CD14-positive monocyte (primary cell): Measurements from ENCODE around the gene IL17RA. TPM values are rescaled to one million over a fixed set of nuclear protein-coding genes. Genes with fewer than 3 reads are reported as not detected.

ENCODE experiments used
- DNase-seq, 3 donors: peaks; one replicate each; pipeline ENCODE4 v3.0.0-alpha.2; 2011 to 2022
- H2AFZ ChIP-seq: 2 replicates; pipeline ENCODE4 v1.6.0; 2012; ENCODE audit warnings: mild to moderate bottlenecking, low read depth, low read length, inconsistent platforms; ENCODE audit not compliant: insufficient read depth, poor library complexity, severe bottlenecking
- H3K27ac ChIP-seq, 2 donors: 1 replicate in 1 of 2; 2 replicates in 1 of 2; pipeline ENCODE4 v1.5.1; 2012 to 2013; ENCODE audit warnings: low read length in 2 of 2, control low read depth in 1 of 2, inconsistent platforms in 1 of 2, low read depth in 1 of 2, mild to moderate bottlenecking in 1 of 2
- H3K27me3 ChIP-seq, 2 donors: one replicate each; pipeline versions ENCODE4 v1.6.0 to v1.6.1; 2011 to 2013; ENCODE audit warnings: low read length in 2 of 2; ENCODE audit not compliant: control insufficient read depth in 2 of 2, insufficient read depth in 2 of 2
- H3K36me3 ChIP-seq, 2 donors: replicated peaks in 1 of 2; 1 replicate in 1 of 2; 2 replicates in 1 of 2; pipeline versions ENCODE4 v1.5.1 to v1.6.1; 2012 to 2013; ENCODE audit warnings: low read length in 2 of 2, control low read depth in 1 of 2, inconsistent platforms in 1 of 2, mild to moderate bottlenecking in 1 of 2; ENCODE audit not compliant: insufficient read depth in 2 of 2, control insufficient read depth in 1 of 2
- H3K4me1 ChIP-seq, 2 donors: 1 replicate in 1 of 2; 2 replicates in 1 of 2; pipeline versions ENCODE4 v1.5.1 to v1.6.1; 2012 to 2013; ENCODE audit warnings: low read length in 2 of 2, control low read depth in 1 of 2, inconsistent platforms in 1 of 2, mild to moderate bottlenecking in 1 of 2, moderate library complexity in 1 of 2; ENCODE audit not compliant: insufficient read depth in 2 of 2, control insufficient read depth in 1 of 2
- H3K4me2 ChIP-seq: replicated peaks from 2 replicates; pipeline ENCODE3; 2012; ENCODE audit warnings: low read length, moderate library complexity, mild to moderate bottlenecking; ENCODE audit not compliant: poor library complexity, severe bottlenecking; ENCODE audit errors: extremely low read depth
- H3K4me3 ChIP-seq, 3 experiments: fragments of 200-600 bp in 1 of 3; sonication (generic) in 1 of 3; replicated peaks in 1 of 3; 1 replicate in 2 of 3; 2 replicates in 1 of 3; pipeline ENCODE4 v1.5.1; 2011 to 2013; ENCODE audit warnings: low read length in 3 of 3, mild to moderate bottlenecking in 3 of 3, control low read depth in 2 of 3, low read depth in 2 of 3, inconsistent platforms in 1 of 3, moderate library complexity in 1 of 3
- H3K79me2 ChIP-seq: 2 replicates; pipeline ENCODE4 v1.6.0; 2012; ENCODE audit warnings: mild to moderate bottlenecking, control low read depth, inconsistent platforms, low read length, moderate library complexity; ENCODE audit not compliant: insufficient read depth
- H3K9ac ChIP-seq: 2 replicates; pipeline ENCODE4 v1.6.0; 2017; ENCODE audit warnings: low read length, mild to moderate bottlenecking; ENCODE audit not compliant: insufficient read depth, poor library complexity, severe bottlenecking
- H3K9me3 ChIP-seq, 2 donors: replicated peaks in 1 of 2; 1 replicate in 1 of 2; 2 replicates in 1 of 2; pipeline versions ENCODE4 v1.5.1 to v1.6.1; 2012 to 2013; ENCODE audit warnings: low read length in 2 of 2, control low read depth in 1 of 2; ENCODE audit not compliant: control insufficient read depth in 1 of 2, insufficient read depth in 1 of 2
- H4K20me1 ChIP-seq: 2 replicates; pipeline ENCODE4 v1.6.0; 2012; ENCODE audit warnings: mild to moderate bottlenecking, low read length, control low read depth, moderate library complexity; ENCODE audit not compliant: insufficient read depth
- H3K27ac Mint-ChIP-seq, 7 donors: one replicate each; pipeline ENCODE4 v1.8.0; 2020; ENCODE audit warnings: mild to moderate bottlenecking in 7 of 7, mixed read lengths in 7 of 7, moderate library complexity in 6 of 7, inconsistent platforms in 2 of 7
- H3K27me3 Mint-ChIP-seq, 3 donors: one replicate each; pipeline ENCODE4 v1.8.0; 2021 to 2022; ENCODE audit warnings: low read depth in 3 of 3, mild to moderate bottlenecking in 3 of 3, mixed read lengths in 3 of 3, moderate library complexity in 3 of 3, inconsistent platforms in 1 of 3
- H3K36me3 Mint-ChIP-seq, 2 donors: one replicate each; pipeline ENCODE4 v1.8.0; 2020; ENCODE audit warnings: mixed read lengths in 2 of 2, inconsistent platforms in 1 of 2, mild to moderate bottlenecking in 1 of 2
- H3K4me1 Mint-ChIP-seq: one replicate; pipeline ENCODE4 v1.8.0; 2020; ENCODE audit warnings: mild to moderate bottlenecking, mixed read lengths
- H3K4me3 Mint-ChIP-seq, 2 donors: one replicate each; pipeline ENCODE4 v1.8.0; 2020; ENCODE audit warnings: mild to moderate bottlenecking in 2 of 2, mixed read lengths in 2 of 2, moderate library complexity in 1 of 2
- H3K9me3 Mint-ChIP-seq, 7 donors: one replicate each; pipeline ENCODE4 v1.8.0; 2020 to 2022; ENCODE audit warnings: mixed read lengths in 7 of 7, mild to moderate bottlenecking in 6 of 7, moderate library complexity in 6 of 7, inconsistent platforms in 2 of 7
- WGBS: methylation state at CpG from one replicate; pipeline ENCODE4 v1.1.5; 2013; ENCODE audit warnings: missing lambda C conversion rate; ENCODE audit not compliant: insufficient coverage; 5-methylcytosine and 5-hydroxymethylcytosine counted together
- intact Hi-C, 2 donors: fragments of 100-400 bp; cut with micrococcal nuclease; formaldehyde crosslinking; loops; one replicate each; pipeline versions ENCODE4 v1.15.0 to v1.15.1; 2023
- polyA plus RNA-seq, 3 donors: library from polyadenylated mRNA; depleted of rRNA in 1 of 3; unstranded in 2 of 3; stranded (reverse) in 1 of 3; fragments of 300-500 nt in 2 of 3; fragments of >200 nt in 1 of 3; fragmentation: Illumina TruSeq in 2 of 3; gene quantifications; 1 replicate in 2 of 3; 2 replicates in 1 of 3; pipeline ENCODE4 v1.2.3, GENCODE V29; 2012 to 2021
- TF ChIP-seq, protein P1 (sequence below): fragments of 200-600 bp; IDR thresholded peaks from one replicate; pipeline ENCODE4 v1.8.0; 2022; ENCODE audit warnings: antibody characterized with exemption, mild to moderate bottlenecking

Gene IL17RA
- polyA plus RNA-seq, 3 donors, result 68.3 to 118 (median 96.7) TPM

DNA sequence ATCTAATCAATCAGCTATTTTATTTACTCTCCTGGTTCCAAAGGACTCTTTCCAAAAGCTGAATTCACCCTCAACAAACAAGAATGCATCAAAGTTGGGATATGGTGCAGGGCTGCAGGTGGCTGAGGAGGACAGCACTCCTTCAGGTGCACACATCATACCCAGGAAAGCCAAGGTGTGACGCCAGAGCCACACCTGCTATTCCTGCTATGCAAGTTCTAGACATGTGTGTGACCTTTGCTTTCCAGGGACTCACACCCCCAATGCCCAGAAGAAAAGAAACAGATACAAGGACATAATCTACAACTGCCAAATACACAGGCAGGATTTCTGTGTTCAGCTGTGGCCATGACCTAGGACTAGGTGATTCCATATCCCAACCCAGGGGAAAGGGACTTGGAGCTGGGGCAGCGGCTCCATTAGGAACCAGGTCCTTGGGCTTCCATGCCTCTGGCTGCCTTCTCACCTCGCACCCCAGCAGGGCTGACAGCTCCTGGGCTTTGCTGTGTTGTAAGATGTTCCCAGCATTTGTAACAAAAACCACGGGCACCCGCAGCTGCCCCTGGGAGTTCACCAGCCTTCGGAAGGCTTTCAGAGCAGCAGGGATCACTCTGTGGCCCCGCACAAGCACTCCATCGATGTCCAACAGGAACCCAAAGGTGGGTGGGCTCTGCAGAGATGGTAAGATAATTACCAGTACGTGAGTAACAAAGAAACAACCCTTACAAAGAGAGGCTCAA, 64.4 kb downstream of the IL17RA start:
- peaks cover 32% of the 10 kb centered on the region for H3K4me1 Mint-ChIP-seq
- Histone ChIP-seq H3K4me3 (no peak overlapping the region), H3K27me3 (no peaks in the 10 kb centered on the region), H2AFZ (no peak overlapping the region), H3K9ac (no peak overlapping the region), H3K27ac (peak overlapping the region in 1 of 2 donors; percentile 38), H3K36me3 (peaks cover 43 to 72% of the 10 kb centered on the region in 2 donors), H4K20me1 (peaks cover 80% of the 10 kb centered on the region), H3K4me2 (no peak overlapping the region), H3K4me1 (peaks cover 5 to 13% of the 10 kb centered on the region in 2 donors), H3K9me3 (no peaks in the 10 kb centered on the region), H3K79me2 (peaks cover 91% of the 10 kb centered on the region)
- peaks cover 0 to 4% (median 0%) of the 10 kb centered on the region in 3 donors for H3K27me3 Mint-ChIP-seq
- no peak overlapping the region for H3K4me3 Mint-ChIP-seq
- peak overlapping the region in 2 of 7 donors; percentile 2 to 58 for H3K27ac Mint-ChIP-seq
- intact Hi-C loops, result no loop called here
- TF ChIP-seq, protein P1, sequence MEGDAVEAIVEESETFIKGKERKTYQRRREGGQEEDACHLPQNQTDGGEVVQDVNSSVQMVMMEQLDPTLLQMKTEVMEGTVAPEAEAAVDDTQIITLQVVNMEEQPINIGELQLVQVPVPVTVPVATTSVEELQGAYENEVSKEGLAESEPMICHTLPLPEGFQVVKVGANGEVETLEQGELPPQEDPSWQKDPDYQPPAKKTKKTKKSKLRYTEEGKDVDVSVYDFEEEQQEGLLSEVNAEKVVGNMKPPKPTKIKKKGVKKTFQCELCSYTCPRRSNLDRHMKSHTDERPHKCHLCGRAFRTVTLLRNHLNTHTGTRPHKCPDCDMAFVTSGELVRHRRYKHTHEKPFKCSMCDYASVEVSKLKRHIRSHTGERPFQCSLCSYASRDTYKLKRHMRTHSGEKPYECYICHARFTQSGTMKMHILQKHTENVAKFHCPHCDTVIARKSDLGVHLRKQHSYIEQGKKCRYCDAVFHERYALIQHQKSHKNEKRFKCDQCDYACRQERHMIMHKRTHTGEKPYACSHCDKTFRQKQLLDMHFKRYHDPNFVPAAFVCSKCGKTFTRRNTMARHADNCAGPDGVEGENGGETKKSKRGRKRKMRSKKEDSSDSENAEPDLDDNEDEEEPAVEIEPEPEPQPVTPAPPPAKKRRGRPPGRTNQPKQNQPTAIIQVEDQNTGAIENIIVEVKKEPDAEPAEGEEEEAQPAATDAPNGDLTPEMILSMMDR, result no peak
- H3K36me3 Mint-ChIP-seq, result peaks cover 44 to 59% of the 10 kb centered on the region in 2 donors
- 56% methylated on average over 3 of the region's 9 CpGs for WGBS
- no peaks in the 10 kb centered on the region for H3K9me3 Mint-ChIP-seq
- DNase-seq, result no peak

- peaks cover 0 to 2% (median 0%) of the 10 kb centered on the region in 3 donors for H3K27me3 Mint-ChIP-seq
- peaks cover 100% of the 10 kb centered on the region for H3K79me2 ChIP-seq
- intact Hi-C loops, result loop anchor here in 1 of 2 donors (10.0 kb wide), 2 partner anchors 62 to 328 kb away; partner anchors contain the start of genes ADA2 and XKR3
These were observed 67.5 kb downstream of the IL17RA start for GRCh38 chr22:17152340-17152739.

More at GRCh38 chr22:17152340-17152739, 67.5 kb downstream of the IL17RA start:
- no peaks in the 10 kb centered on the region for H3K9me3 ChIP-seq
- H3K9ac ChIP-seq, result no peak overlapping the region
- Mint-ChIP-seq H3K4me1 (peaks cover 59% of the 10 kb centered on the region), H3K4me3 (no peak overlapping the region), H3K9me3 (no peaks in the 10 kb centered on the region), H3K27ac (peak overlapping the region in 5 of 7 donors; percentile 13 to 63 (median 56)), H3K36me3 (peaks cover 25 to 36% of the 10 kb centered on the region in 2 donors)
- WGBS, result 65% methylated on average over 2 of the region's 6 CpGs
- no peak for DNase-seq
- H3K4me1 ChIP-seq, result peaks cover 36 to 43% of the 10 kb centered on the region in 2 donors
- H3K27me3 ChIP-seq, result no peaks in the 10 kb centered on the region
- peaks cover 74% of the 10 kb centered on the region for H4K20me1 ChIP-seq
- TF ChIP-seq, protein P1, result no peak
- no peak overlapping the region for H3K4me2 ChIP-seq
- H3K27ac ChIP-seq, result peak overlapping the region in 1 of 2 donors; percentile 55
- H3K4me3 ChIP-seq, result no peak overlapping the region
- H2AFZ ChIP-seq, result no peak overlapping the region
- peaks cover 25 to 46% of the 10 kb centered on the region in 2 donors for H3K36me3 ChIP-seq
